ENCODE results near the gene MRPL51. TPM values are rescaled to one million over a fixed set of nuclear protein-coding genes. Genes with fewer than 3 reads are reported as not detected.

MRPL51 gene
- total and polyA plus RNA-seq, 10 of the 15 experiments (the other 5 are each of a cell fraction or from before 2014, with no cell fraction given): 137 to 1,202 (median 267) TPM

GRCh38 chr12:6492838-6493496, at the start of gene MRPL51 (continued):
- TF ChIP-seq GATAD2B (conservative IDR thresholded peaks at IDR 0.05; ENCODE audit: low read depth) (0 out of 2 replicates have a peak, but pooled peaks have one; percentile 37), USF1 (IDR thresholded peaks at IDR 0.05; ENCODE audit: borderline replicate concordance, extremely low read length, insufficient read depth, low read depth, low read length) (peak; percentile 9), PKNOX1 (IDR thresholded peaks at IDR 0.05) (peak; percentile 70; the same call in 1 of the 2 replicates), MLLT1 (IDR thresholded peaks at IDR 0.05) (0 out of 2 replicates have a peak, but pooled peaks have one; percentile 78), PML (IDR thresholded peaks at IDR 0.05; ENCODE audit: low read length) (peak; percentile 91), POLR2AphosphoS2 (IDR thresholded peaks at IDR 0.05; ENCODE audit: low read depth, low read length) (peak; percentile 55; the same call in 1 of the 2 replicates), SIX5 (IDR thresholded peaks at IDR 0.05; ENCODE audit: low read depth, low read length, severe bottlenecking) (no peak), NKRF (conservative IDR thresholded peaks at IDR 0.05) (0 out of 2 replicates have a peak, but pooled peaks have one; percentile 41), KAT2A (conservative IDR thresholded peaks at IDR 0.05; ENCODE audit: control insufficient read depth, low read depth, low read length) (no peak), GABPA (IDR thresholded peaks at IDR 0.05; ENCODE audit: low read depth) (peak; percentile 96), YY1 (IDR thresholded peaks at IDR 0.05; ENCODE audit: low read depth, low read length) (peak; percentile 99), TCF3 (IDR thresholded peaks at IDR 0.05; ENCODE audit: borderline replicate concordance, insufficient read depth, low read depth, low read length) (peak; percentile 46; the same call in 1 of the 2 replicates), ZBTB11 (CRISPR knock-in tag; IDR thresholded peaks at IDR 0.05) (peak; percentile 82), SRF (IDR thresholded peaks at IDR 0.05; ENCODE audit: low read depth in 2 of 2, low read length in 2 of 2) (peak in 1 of 2 experiments; percentile 24; a peak in 1 of 4 replicates), FOXK2 (IDR thresholded peaks at IDR 0.05) (peak; percentile 59; the same call in 1 of the 2 replicates), ETV6 (conservative IDR thresholded peaks at IDR 0.05 in 1 of 2, IDR thresholded peaks at IDR 0.05 in 1 of 2; ENCODE audit: borderline replicate concordance in 1 of 2, low read depth in 1 of 2) (peak in 1 of 2 experiments; percentile 32; a peak in 1 of 4 replicates), CREM (IDR thresholded peaks at IDR 0.05; ENCODE audit: low read depth) (peak; percentile 81), IKZF2 (IDR thresholded peaks at IDR 0.05) (no peak; a peak in 1 of 4 replicates)

Data from GM12878 (cell line).